Measurements from ENCODE around the gene PSRC1. TPM values are rescaled to one million over a fixed set of nuclear protein-coding genes. Genes with fewer than 3 reads are reported as not detected.

PSRC1 gene
- total RNA-seq, 1 experiment from 2014 or later, result 68.4 TPM

- TF ChIP-seq AFF4 (CRISPR knock-in tag; IDR thresholded peaks at IDR 0.05; ENCODE audit: borderline replicate concordance) (no peak), TP53 (CRISPR knock-in tag; IDR thresholded peaks at IDR 0.05) (no peak), MYBL2 (CRISPR knock-in tag; IDR thresholded peaks at IDR 0.05) (no peak)
These were observed 10.0 kb downstream of the PSRC1 start (continued) for GRCh38 chr1:109272831-109273547.

GRCh38 chr1:109272021-109272799 lies 10.7 kb downstream of the PSRC1 start:
- POLR2A ChIA-PET, result no interaction called here
- no peaks in the 10 kb centered on the region for H3K9me3 Mint-ChIP-seq
- CTCF ChIA-PET, result interaction anchor here (1.9 kb wide), 1 partner anchor 8 kb away, joined by 6 read pairs; no protein-coding TSS in a partner anchor
- H3K27me3 Mint-ChIP-seq (ENCODE audit: low read depth), result no peaks in the 10 kb centered on the region
- H3K4me1 Mint-ChIP-seq, result peaks cover 24% of the 10 kb centered on the region
- H3K36me3 Mint-ChIP-seq, result peaks cover 9% of the 10 kb centered on the region
- DNase-seq (ENCODE audit: low spot score), result no peak
- ATAC-seq, result no peak
- no peak overlapping the region for H3K27ac Mint-ChIP-seq
- H3K4me3 Mint-ChIP-seq, result no peak overlapping the region
- TF ChIP-seq TEAD1 (CRISPR knock-in tag; IDR thresholded peaks at IDR 0.05) (no peak), USF2 (CRISPR knock-in tag; IDR thresholded peaks at IDR 0.05) (no peak), GTF2I (CRISPR knock-in tag; conservative IDR thresholded peaks at IDR 0.05) (no peak), EMX1 (CRISPR knock-in tag; IDR thresholded peaks at IDR 0.05) (no peak), RORB (CRISPR knock-in tag; IDR thresholded peaks at IDR 0.05) (no peak), ATF2 (CRISPR knock-in tag; IDR thresholded peaks at IDR 0.05; ENCODE audit: borderline replicate concordance, low read depth) (no peak), ARID4B (CRISPR knock-in tag; IDR thresholded peaks at IDR 0.05; ENCODE audit: borderline replicate concordance) (no peak), ZNF423 (CRISPR knock-in tag; IDR thresholded peaks at IDR 0.05) (no peak), SOX15 (CRISPR knock-in tag; IDR thresholded peaks at IDR 0.05) (no peak), STAT6 (CRISPR knock-in tag; conservative IDR thresholded peaks at IDR 0.05; ENCODE audit: low read depth) (no peak), FOXP4 (CRISPR knock-in tag; IDR thresholded peaks at IDR 0.05) (no peak), PRRX2 (CRISPR knock-in tag; IDR thresholded peaks at IDR 0.05) (no peak), E2F1 (CRISPR knock-in tag; IDR thresholded peaks at IDR 0.05) (no peak), FOXJ3 (CRISPR knock-in tag; IDR thresholded peaks at IDR 0.05; ENCODE audit: borderline replicate concordance) (no peak), NR3C1 (CRISPR knock-in tag; conservative IDR thresholded peaks at IDR 0.05; ENCODE audit: low read depth) (no peak)
